WI38 (cell line): ENCODE results near the gene SLC22A7.
"Not testable (repeated sequence)": the region's sequence is repeated elsewhere in the genome, so short reads cannot be mapped to it uniquely, and the experiment has no call there.

ENCODE experiments used
- H3K4me3 ChIP-seq: 2 replicates; pipeline ENCODE4 v1.5.1; 2011; ENCODE audit warnings: low read depth, mild to moderate bottlenecking, control low read depth, low read length
- CTCF ChIP-seq: IDR thresholded peaks from 2 replicates; pipeline ENCODE4 v1.5.1; 2012; ENCODE audit warnings: low read depth, mild to moderate bottlenecking, control low read depth, low read length

SLC22A7 gene

GRCh38 chr6:43296780-43297497 lies 1.1 kb upstream of the SLC22A7 start:
- no peak overlapping the region for H3K4me3 ChIP-seq

GRCh38 chr6:43298565-43299337 lies 691 bp downstream of the SLC22A7 start:
- H3K4me3 ChIP-seq: no peak overlapping the region
- no peak for TF ChIP-seq CTCF

More at GRCh38 chr6:43296780-43297497, 1.1 kb upstream of the SLC22A7 start:
- no peak for TF ChIP-seq CTCF

- no peak overlapping the region for H3K4me3 ChIP-seq
- no peak for TF ChIP-seq CTCF
Measured at GRCh38 chr6:43299338-43300293, 1.6 kb downstream of the SLC22A7 start.

- TF ChIP-seq CTCF: no peak
- H3K4me3 ChIP-seq: no peak overlapping the region
Measured at GRCh38 chr6:43301081-43301870, 3.2 kb downstream of the SLC22A7 start.

GRCh38 chr6:43302126-43302525 lies 4.1 kb downstream of the SLC22A7 start:
- no peak for TF ChIP-seq CTCF
- H3K4me3 ChIP-seq: no peak overlapping the region

GRCh38 chr6:43303006-43303405 lies 4.9 kb downstream of the SLC22A7 start:
- not testable (repeated sequence) for H3K4me3 ChIP-seq

- H3K4me3 ChIP-seq: no peak overlapping the region
- no peak for TF ChIP-seq CTCF
Measured at GRCh38 chr6:43303751-43304331, 5.8 kb downstream of the SLC22A7 start.
